ENCODE measurements around the gene UQCRH. TPM values are rescaled to one million over a fixed set of nuclear protein-coding genes. Genes with fewer than 3 reads are reported as not detected.

The UQCRH gene
- total and polyA plus RNA-seq, 8 donors = 200 to 710 (median 359) TPM

DNA sequence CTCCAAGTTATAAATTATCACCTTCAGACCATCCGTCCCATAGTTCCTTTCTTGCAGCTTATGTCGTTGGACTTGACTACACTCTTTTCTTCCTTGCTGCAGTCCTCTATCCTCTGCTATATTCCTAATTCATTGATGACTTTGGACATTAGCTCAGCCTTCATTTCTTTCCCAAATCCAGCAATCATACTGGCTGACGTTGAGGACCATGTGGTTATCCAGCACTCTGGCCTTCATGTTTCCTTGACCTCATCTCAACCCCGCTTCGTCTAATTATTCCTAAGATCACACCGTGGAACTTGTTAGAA is 28.5 kb upstream of the UQCRH start:
- no peaks in the 10 kb centered on the region for H3K9me3 ChIP-seq
- peaks cover 14 to 39% (median 30%) of the 10 kb centered on the region in 4 donors for H3K36me3 ChIP-seq
- TF ChIP-seq POLR2A (IDR thresholded peaks at IDR 0.05) (no peak), EP300 (IDR thresholded peaks at IDR 0.05) (no peak), POLR2AphosphoS5 (IDR thresholded peaks at IDR 0.05) (no peak)
- TF ChIP-seq, protein P1, sequence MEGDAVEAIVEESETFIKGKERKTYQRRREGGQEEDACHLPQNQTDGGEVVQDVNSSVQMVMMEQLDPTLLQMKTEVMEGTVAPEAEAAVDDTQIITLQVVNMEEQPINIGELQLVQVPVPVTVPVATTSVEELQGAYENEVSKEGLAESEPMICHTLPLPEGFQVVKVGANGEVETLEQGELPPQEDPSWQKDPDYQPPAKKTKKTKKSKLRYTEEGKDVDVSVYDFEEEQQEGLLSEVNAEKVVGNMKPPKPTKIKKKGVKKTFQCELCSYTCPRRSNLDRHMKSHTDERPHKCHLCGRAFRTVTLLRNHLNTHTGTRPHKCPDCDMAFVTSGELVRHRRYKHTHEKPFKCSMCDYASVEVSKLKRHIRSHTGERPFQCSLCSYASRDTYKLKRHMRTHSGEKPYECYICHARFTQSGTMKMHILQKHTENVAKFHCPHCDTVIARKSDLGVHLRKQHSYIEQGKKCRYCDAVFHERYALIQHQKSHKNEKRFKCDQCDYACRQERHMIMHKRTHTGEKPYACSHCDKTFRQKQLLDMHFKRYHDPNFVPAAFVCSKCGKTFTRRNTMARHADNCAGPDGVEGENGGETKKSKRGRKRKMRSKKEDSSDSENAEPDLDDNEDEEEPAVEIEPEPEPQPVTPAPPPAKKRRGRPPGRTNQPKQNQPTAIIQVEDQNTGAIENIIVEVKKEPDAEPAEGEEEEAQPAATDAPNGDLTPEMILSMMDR (IDR thresholded peaks at IDR 0.05) = no peak
- no peaks in the 10 kb centered on the region for H3K27me3 ChIP-seq
- no peak overlapping the region for H3K4me3 ChIP-seq
- no peak overlapping the region for H3K27ac ChIP-seq
- DNase-seq = no peak
- WGBS, 5 donors = 92 to 97% (median 95%) methylated on average over 6 of the region's 6 CpGs
- no peaks in the 10 kb centered on the region for H3K4me1 ChIP-seq
- intact Hi-C loops (cut with DNase I; ENCODE audit: low total_unique reads) = no loop called here

GRCh38 chr1:46277658-46278373 is 25.7 kb upstream of the UQCRH start:
- DNase-seq = peak in 1 of 2 donors; percentile 9
- intact Hi-C loops (cut with DNase I; ENCODE audit: low total_unique reads) = no loop called here
- WGBS, 5 donors = 72 to 87% (median 77%) methylated on average over 14 of the region's 14 CpGs
- Histone ChIP-seq H3K27ac (no peak overlapping the region), H3K9me3 (no peaks in the 10 kb centered on the region), H3K4me1 (no peaks in the 10 kb centered on the region), H3K4me3 (no peak overlapping the region), H3K27me3 (no peaks in the 10 kb centered on the region), H3K36me3 (peaks cover 28 to 59% (median 57%) of the 10 kb centered on the region in 4 donors)
- TF ChIP-seq, protein P1 (IDR thresholded peaks at IDR 0.05) = no peak
- TF ChIP-seq POLR2A (IDR thresholded peaks at IDR 0.05) (no peak), EP300 (IDR thresholded peaks at IDR 0.05) (no peak), POLR2AphosphoS5 (IDR thresholded peaks at IDR 0.05) (no peak)

- peaks cover 28 to 69% (median 65%) of the 10 kb centered on the region in 4 donors for H3K36me3 ChIP-seq
- intact Hi-C loops (cut with DNase I; ENCODE audit: low total_unique reads) = no loop called here
- 79 to 95% (median 91%) methylated on average over 9 to 12 of the region's 12 CpGs for WGBS, 5 donors
Measured at GRCh38 chr1:46278807-46279206, 24.7 kb upstream of the UQCRH start.

DNA sequence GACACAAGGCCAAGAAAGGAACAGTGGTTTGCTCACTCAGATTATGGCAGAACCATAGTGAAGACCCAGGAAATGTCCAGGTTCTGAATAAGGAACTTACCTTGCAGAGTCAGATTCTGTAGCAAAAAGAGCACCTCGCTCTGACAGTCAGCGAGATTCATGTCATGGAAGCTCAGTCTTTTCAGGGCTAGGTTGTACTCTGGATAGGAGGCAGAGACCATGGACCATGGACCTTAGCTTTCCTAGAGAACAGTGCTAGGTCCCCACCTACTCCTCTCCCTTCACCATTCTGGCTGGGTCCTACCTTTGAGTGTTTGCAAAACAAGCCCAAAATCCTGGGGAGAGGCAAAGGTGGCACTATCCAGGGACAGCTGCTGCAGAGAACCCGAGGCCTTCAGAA is 23.4 kb upstream of the UQCRH start:
- Histone ChIP-seq H3K4me1 (no peaks in the 10 kb centered on the region), H3K4me3 (no peak overlapping the region), H3K9me3 (no peaks in the 10 kb centered on the region), H3K27me3 (no peaks in the 10 kb centered on the region), H3K36me3 (peaks cover 31 to 81% (median 78%) of the 10 kb centered on the region in 4 donors), H3K27ac (no peak overlapping the region)
- WGBS, 5 donors = 90 to 96% (median 95%) methylated on average over 3 of the region's 3 CpGs
- TF ChIP-seq, protein P1 (IDR thresholded peaks at IDR 0.05) = no peak
- TF ChIP-seq EP300 (IDR thresholded peaks at IDR 0.05) = no peak
- TF ChIP-seq POLR2A (IDR thresholded peaks at IDR 0.05) = no peak
- TF ChIP-seq POLR2AphosphoS5 (IDR thresholded peaks at IDR 0.05) = no peak
- no peak for DNase-seq
- intact Hi-C loops (cut with DNase I; ENCODE audit: low total_unique reads) = no loop called here

More at GRCh38 chr1:46278807-46279206, 24.7 kb upstream of the UQCRH start:
- Histone ChIP-seq H3K27ac (no peak overlapping the region), H3K9me3 (no peaks in the 10 kb centered on the region), H3K4me3 (no peak overlapping the region), H3K4me1 (no peaks in the 10 kb centered on the region), H3K27me3 (no peaks in the 10 kb centered on the region)
- TF ChIP-seq EP300 (IDR thresholded peaks at IDR 0.05) (no peak), POLR2AphosphoS5 (IDR thresholded peaks at IDR 0.05) (no peak), POLR2A (IDR thresholded peaks at IDR 0.05) (no peak)
- TF ChIP-seq, protein P1 (IDR thresholded peaks at IDR 0.05) = no peak
- peak in 1 of 2 donors; percentile 9 for DNase-seq

Data from stomach (tissue), 9 donors.